Epidermal melanocyte (primary cell): Measurements from ENCODE around the gene ZNF438.
"Not testable (repeated sequence)": the region's sequence is repeated elsewhere in the genome, so short reads cannot be mapped to it uniquely, and the experiment has no call there.

ENCODE experiments used
- DNase-seq: peaks from one replicate; pipeline ENCODE4 v3.0.0; 2011; ENCODE audit warnings: low spot score; ENCODE audit not compliant: insufficient read length

Gene ZNF438

GRCh38 chr10:30940256-30940655, 91.4 kb downstream of the ZNF438 start:
- DNase-seq: no peak

- no peak for DNase-seq
These were observed 91.9 kb downstream of the ZNF438 start for GRCh38 chr10:30939643-30940251.

GRCh38 chr10:30935078-30935477, 96.6 kb downstream of the ZNF438 start:
- DNase-seq: no peak

- DNase-seq: no peak
These were observed 100.6 kb downstream of the ZNF438 start for GRCh38 chr10:30931094-30931493.

- no peak for DNase-seq
These were observed 101.7 kb downstream of the ZNF438 start for GRCh38 chr10:30929901-30930520.

GRCh38 chr10:30929311-30929729, 102.3 kb downstream of the ZNF438 start:
- not testable (repeated sequence) for DNase-seq

GRCh38 chr10:30928742-30929141, 102.9 kb downstream of the ZNF438 start:
- DNase-seq: no peak

- no peak for DNase-seq
These were observed 113.0 kb downstream of the ZNF438 start for GRCh38 chr10:30918651-30919050.

- no peak for DNase-seq
These were observed 113.9 kb downstream of the ZNF438 start for GRCh38 chr10:30917789-30918188.

- DNase-seq: no peak
These were observed 114.6 kb downstream of the ZNF438 start for GRCh38 chr10:30917067-30917466.

GRCh38 chr10:30915146-30915545, 116.5 kb downstream of the ZNF438 start:
- DNase-seq: no peak

- no peak for DNase-seq
These were observed 120.3 kb downstream of the ZNF438 start for GRCh38 chr10:30911303-30911863.

GRCh38 chr10:30903397-30904138, 128.1 kb downstream of the ZNF438 start:
- DNase-seq: no peak

- DNase-seq: no peak
These were observed 128.9 kb downstream of the ZNF438 start for GRCh38 chr10:30902621-30903396.

GRCh38 chr10:30901487-30901886, 130.2 kb downstream of the ZNF438 start:
- DNase-seq: not testable (repeated sequence)

GRCh38 chr10:30898964-30899363, 132.7 kb downstream of the ZNF438 start:
- DNase-seq: no peak

- DNase-seq: no peak
These were observed 134.1 kb downstream of the ZNF438 start for GRCh38 chr10:30897547-30897946.

- DNase-seq: no peak
These were observed 134.6 kb downstream of the ZNF438 start for GRCh38 chr10:30897048-30897447.

GRCh38 chr10:30894221-30894620, 137.4 kb downstream of the ZNF438 start:
- DNase-seq: no peak

GRCh38 chr10:30893208-30893607, 138.5 kb downstream of the ZNF438 start:
- no peak for DNase-seq

GRCh38 chr10:30887839-30888238, 143.8 kb downstream of the ZNF438 start:
- no peak for DNase-seq
